Stromal cell of bone marrow (primary cell): ENCODE results near the gene TRIM24.

Experiments
- DNase-seq: peaks from one replicate; pipeline ENCODE4 v3.0.0-alpha.2; 2012; ENCODE audit warnings: low read depth

TRIM24 gene

GRCh38 chr7:138538518-138538917 is 78.5 kb downstream of the TRIM24 start:
- no peak for DNase-seq

GRCh38 chr7:138538997-138539644 is 79.1 kb downstream of the TRIM24 start:
- no peak for DNase-seq

DNA sequence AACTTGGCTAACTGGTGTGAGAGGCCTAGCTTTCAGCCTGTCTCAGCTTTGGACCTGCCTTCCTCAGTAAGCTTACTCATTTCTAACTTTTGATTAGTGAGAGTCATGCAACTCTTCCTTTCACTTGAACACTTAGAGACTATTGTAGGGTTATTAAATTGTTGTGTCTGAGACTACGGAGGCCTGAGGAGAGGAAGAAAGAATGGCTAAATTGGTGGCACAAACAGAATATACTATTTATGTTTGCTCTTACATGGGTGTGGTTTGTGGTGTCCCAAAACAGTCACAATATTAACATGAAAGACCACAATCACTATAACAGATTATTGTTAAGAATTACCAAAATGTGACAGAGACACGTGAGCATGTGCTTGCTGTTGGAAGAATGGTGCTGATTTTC is 82.1 kb downstream of the TRIM24 start:
- DNase-seq, result no peak

DNA sequence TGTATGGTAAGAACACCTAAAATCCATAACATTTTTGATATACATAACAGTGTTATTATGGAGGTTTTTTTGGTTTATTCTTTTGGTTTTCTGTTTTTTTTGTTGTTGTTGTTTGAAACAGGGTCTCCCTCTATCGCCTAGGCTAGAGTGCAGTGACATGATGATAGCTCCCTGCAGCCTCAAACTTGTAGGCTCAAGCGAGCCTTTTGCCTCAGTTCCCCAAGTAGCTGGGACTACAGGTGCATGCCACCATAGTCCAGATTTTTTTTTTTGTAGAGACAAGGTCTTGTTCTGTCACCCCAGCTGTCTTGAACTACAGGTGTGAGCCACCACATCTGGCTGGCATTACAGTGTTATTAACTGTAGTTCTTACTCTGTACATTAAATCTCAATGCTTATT is 83.7 kb downstream of the TRIM24 start:
- no peak for DNase-seq

GRCh38 chr7:138545123-138545522 is 85.1 kb downstream of the TRIM24 start:
- DNase-seq, result no peak

DNA sequence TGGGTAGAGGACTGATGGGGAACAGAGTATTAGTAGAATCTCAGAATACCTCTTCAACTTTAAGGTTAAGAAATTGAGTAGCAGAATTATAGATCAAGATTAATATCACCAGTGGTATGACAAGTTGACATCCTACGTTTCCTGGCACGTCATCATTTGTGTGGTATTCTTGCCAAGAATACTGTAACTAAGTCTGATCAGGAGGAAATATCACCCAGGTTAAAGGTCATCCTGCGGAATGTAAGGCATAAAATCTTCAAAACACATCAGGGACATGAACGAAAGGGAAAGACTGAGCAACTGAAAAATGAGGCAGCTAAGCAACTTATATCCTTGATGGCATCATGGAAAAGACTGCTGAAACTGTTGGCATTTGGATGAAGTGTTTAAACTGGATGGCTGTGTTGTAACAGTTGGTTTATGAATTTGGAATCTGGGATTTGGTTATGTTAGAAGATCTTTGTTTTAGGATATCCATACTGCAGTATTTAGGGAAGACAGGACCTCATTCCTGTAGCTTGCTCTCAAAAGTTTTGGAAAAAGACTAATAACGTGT is 86.1 kb downstream of the TRIM24 start:
- DNase-seq, result no peak

- no peak for DNase-seq
Observed at GRCh38 chr7:138546829-138547228, 86.8 kb downstream of the TRIM24 start.

GRCh38 chr7:138549082-138549481 is 89.0 kb downstream of the TRIM24 start:
- no peak for DNase-seq

GRCh38 chr7:138550337-138550736 is 90.3 kb downstream of the TRIM24 start:
- no peak for DNase-seq

DNA sequence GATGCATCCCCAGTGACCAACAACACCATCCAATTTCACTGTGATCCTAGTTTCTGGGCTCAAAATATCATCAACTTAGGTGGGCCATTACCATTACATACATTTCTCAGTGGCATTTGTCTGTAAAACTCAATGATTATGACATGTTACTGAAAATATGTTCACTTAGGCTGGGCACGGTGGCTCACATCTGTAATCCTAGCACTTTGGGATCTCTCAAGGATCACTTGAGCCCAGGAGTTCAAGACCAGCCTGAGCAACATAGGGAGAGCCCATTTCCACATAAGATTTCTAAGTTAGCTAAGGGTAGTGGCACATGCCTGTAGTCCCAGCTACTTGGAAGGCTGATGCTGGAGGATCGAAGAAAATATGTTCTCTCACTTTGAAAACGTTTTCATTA is 91.0 kb downstream of the TRIM24 start:
- DNase-seq, result no peak

GRCh38 chr7:138553805-138554204 is 93.7 kb downstream of the TRIM24 start:
- no peak for DNase-seq

GRCh38 chr7:138554674-138555073 is 94.6 kb downstream of the TRIM24 start:
- no peak for DNase-seq

- no peak for DNase-seq
Observed at GRCh38 chr7:138555684-138556083, 95.6 kb downstream of the TRIM24 start.

DNA sequence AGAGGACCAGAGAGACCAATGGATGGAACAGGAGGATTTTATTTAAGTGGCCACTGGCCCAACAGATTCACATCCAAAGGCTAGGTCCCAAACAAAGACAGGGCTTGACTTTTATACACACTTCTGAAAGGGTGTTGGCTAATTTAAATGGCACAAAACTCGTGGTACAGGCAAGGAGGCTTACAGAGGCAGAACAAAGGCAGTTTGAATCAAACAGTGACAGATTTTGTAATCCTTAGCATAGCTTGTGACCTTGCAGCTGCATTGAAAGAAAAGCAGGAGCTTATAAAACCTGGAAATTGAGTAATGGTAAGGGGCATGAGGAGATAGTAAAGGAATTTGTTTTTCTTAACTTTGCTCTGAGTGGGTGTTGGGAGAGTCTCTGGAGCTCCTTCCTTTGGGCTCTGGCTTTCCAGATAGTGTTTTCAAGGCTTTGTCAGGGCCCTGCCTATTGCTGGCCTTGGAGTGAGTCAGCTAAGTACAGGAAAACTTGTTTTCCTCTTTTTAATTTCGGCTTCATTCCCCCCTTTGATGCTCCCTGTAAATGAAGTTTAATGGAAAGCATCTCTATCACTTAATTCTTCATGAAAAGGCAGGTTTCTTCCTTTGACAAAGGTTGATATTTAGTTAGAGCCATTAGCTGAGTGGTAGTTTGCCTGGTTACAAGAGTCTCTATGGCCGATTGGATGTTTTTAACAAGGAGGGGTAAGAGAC is 96.9 kb downstream of the TRIM24 start:
- no peak for DNase-seq

GRCh38 chr7:138559448-138559847 is 99.4 kb downstream of the TRIM24 start:
- DNase-seq, result no peak

GRCh38 chr7:138563808-138564207 is 103.7 kb downstream of the TRIM24 start:
- DNase-seq, result no peak

- DNase-seq, result no peak
Observed at GRCh38 chr7:138564365-138564764, 104.3 kb downstream of the TRIM24 start.

GRCh38 chr7:138565071-138565450 is 105.0 kb downstream of the TRIM24 start:
- no peak for DNase-seq

DNA sequence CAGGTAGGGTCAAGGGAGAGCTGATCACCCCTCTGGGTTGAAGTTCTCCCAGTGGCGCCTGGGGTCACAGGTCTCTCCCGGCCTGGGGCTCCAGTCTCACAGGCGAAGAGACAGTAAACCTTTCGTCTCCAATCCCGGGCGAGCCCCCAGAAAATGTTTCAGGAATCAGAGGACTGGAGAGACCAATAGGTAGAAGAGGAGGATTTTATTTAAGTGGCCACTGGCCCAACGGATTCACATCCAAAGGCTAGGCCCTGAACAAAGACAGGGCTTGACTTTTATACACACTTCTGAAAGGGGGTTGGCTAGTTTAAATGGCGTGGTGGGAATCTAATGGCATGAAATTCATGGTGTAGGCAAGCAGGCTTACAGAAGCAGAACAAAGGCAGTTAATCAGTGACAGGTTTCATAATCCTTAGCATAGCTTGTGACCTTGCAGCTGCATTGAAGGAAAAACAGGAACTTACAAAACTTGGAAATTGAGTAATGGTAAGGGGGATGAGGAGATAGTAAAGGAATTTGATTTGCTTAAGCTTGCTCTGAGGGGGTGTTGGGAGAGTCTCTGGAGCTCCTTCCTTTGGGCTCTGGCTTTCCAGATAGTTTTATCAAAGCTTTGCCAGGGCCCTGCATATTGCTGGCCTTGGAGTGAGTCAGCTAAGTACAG is 105.5 kb downstream of the TRIM24 start:
- DNase-seq, result no peak

DNA sequence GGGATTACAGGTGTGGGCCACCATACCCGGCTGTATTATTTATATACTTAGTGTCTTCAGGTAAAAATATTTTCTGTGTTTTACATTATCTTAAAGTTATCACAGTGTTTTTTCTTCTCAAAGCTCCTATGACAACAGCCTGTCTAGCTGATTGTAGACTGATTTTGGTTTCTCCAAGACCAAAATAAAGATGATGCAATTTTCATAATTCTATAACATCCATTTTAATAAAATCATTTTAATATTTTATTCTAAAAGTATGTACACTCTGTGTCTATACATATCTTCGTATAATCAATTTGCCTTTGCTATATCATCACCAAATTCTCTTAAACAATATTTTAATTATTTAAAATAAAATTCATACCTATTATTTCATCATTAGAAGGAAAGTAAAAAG is 108.6 kb downstream of the TRIM24 start:
- DNase-seq, result no peak

DNA sequence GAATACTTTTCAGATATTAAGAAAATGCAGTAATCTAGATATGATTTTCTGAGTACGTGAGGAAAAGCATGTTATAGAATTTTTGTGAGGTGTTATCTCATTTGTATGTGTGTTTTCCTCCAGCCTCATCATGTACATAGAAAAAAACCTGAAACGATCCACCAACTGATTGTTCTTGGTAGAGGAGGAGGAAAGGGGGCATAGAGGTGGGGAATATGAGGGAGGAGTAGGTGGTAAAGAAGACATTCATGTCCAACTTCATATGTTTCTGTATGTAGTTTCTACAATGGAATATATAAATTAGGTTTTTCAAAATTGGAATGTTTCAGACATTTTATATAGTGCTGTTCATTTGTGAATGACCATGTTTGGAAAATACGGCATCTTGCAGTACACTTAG is 109.4 kb downstream of the TRIM24 start:
- DNase-seq, result no peak

DNA sequence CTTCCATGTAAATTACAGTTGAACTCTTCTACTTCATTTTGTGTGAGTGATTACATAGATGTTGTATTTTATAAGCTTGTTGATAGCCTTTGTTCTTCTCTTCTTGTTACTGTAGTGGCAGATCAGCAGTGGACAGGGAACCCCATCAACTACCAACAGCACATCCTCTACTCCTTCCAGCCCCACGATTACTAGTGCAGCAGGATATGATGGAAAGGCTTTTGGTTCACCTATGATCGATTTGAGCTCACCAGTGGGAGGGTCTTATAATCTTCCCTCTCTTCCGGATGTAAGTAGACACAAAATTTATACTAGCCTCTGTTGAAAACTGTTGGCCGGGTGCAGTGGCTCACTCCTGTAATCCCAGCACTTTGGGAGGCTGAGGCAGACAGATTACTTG is 110.7 kb downstream of the TRIM24 start:
- no peak for DNase-seq

GRCh38 chr7:138573741-138574140 is 113.7 kb downstream of the TRIM24 start:
- DNase-seq, result no peak
